NCI-H524 (cell line): Measurements from ENCODE around the gene MRTO4.
"Not testable (repeated sequence)": the region's sequence is repeated elsewhere in the genome, so short reads cannot be mapped to it uniquely, and the experiment has no call there.

Source experiments
- DNase-seq, 2 experiments: peaks; one replicate each; lab custom pipeline; 2025; lab: John Stamatoyannopoulos, UW

MRTO4 gene

DNA sequence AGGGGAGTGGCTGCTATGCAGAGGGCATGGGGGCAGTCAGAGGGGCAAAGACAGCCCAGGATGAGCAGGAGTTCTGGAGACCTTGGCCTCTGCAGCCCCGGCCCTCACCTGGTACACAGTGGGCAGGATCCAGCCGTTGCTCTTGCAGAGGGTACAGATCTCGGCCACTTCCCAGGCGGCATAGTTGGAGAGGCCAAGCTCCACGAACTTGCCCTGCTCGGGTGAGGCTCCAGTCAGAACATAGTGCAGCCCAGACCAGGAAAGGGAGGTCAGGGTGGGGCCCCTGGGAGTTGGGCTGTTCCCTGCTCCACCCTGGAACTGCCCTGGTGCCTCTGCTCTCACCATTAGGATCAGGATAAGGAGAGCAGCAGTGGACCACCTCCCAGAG lies 18.7 kb downstream of the MRTO4 start:
- DNase-seq, result not testable (repeated sequence)

DNA sequence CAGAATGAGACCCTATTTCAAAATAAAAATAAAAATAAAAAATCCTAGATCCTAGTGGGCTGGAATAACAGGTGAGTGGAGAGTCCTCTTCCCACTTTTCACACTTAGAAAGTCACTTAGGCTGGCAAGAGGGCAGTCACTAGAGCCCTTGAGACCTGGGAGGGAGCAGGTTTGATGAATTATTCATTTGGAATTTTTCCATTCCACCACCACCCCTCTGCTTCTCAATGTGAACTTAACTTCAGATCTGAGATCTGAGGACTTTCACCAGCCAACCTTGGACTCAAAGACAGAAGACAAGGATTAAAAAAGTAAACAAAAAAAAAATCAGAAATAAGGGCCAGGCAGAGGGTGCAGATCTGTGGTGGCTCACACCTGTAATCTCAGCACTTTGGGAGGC lies 20.5 kb downstream of the MRTO4 start:
- no peak for DNase-seq

DNA sequence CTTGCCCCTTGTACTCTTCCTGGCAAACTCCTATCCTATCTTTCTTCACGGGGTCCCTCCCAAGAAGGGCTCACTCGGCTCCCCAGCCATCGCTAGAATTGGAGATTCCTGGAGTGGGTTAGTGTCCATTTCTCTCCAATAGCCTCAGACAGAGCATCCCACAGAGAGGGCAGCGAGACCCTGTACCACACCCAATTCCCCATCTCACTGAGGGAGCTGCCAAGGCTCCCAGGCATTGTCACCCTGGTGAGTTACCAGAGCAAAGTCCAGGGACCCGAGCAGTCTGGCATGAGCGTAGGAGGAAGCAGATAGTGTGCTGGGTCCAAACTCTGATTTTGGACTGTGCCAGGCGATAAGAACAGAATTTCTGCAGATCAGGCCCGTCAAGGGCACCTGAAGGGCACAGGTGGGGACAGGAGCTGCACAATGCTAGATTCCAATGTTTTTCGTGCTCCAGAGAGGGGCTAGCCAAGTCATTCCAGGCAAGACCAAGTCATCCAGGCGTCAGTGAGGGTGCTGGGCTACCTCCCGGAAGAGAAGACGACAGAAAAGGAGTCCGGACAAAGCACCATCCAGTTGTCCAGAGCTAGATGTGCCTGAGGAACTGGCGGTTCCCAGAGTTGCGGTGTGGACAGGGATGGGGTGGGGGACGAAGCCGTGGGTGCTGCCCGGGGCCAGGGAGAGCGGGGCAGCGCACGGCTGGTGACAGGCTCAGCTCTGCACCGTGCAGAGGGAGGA lies 21.7 kb downstream of the MRTO4 start:
- no peak for DNase-seq

DNA sequence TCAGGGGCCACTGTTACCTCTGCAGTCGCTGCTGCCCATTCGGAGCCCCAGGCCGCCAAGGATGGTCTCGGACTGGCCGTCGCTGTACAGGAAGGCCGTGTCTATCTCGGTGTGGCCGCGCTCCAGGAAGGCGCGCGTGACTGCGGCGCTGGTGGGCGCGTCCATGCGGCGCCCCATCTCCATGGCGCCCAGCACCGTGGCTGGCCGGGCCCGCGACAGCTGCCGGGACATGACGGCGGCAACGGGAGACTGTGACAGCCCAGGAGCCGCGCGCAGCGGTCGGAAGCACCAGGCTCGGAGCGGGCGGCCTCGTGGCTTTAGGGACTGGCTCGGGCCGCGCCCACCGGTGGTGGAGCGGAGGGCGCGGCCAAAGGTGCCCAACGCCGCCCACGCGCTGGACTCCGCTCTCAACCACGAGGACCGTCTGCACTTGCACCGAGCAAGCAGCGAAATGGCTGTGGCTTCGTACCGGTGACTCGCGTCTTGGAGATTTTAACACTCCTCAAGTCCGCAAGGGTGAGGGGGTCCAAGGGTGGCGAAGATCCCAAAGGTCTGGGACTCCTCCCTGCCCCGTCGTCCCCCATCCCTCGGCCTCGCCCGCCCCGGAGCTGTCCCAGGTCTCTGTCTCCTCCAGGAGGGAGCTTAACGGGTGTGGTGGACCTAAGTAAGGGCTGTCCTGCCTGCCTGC lies 22.4 kb downstream of the MRTO4 start:
- DNase-seq, result not testable (repeated sequence)

DNA sequence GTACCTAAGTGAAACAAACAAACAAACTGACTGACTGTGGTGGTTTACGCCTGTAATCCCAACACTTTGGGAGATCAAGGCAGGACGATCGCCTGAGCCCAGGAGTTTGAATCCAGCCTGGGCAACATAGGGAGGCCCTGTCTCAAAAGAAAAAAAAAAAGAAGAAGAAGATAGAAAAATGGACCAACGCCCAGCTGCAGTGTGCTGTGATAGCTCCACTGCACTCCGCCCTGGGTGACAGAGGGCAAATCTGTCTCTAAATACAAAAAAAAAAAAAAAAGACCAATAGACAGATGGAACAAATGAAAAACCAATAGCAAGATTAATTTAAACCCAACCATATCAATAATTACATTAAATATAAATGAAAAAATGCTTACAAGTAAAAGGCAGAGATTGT lies 23.0 kb downstream of the MRTO4 start:
- DNase-seq, result no peak

DNA sequence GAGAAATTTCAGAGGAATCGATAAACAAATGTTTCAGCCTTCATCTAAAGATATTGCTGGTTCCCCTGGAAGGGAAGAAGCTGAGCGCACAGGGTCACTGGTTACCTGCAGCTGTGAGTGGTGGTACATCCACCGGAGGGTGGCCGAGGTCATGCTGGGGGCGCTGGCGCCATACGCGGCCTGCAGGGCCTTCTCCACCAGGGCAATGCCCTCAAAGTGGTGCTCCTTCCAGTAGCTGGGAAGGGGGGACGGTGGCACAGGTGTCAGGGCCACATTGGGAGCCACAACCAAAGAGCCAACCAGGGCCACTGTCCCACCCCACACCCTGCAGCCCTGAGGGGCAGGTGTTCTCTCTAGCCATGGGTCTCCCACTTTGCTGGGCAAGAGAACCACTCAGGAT lies 32.3 kb downstream of the MRTO4 start:
- DNase-seq, result no peak

DNA sequence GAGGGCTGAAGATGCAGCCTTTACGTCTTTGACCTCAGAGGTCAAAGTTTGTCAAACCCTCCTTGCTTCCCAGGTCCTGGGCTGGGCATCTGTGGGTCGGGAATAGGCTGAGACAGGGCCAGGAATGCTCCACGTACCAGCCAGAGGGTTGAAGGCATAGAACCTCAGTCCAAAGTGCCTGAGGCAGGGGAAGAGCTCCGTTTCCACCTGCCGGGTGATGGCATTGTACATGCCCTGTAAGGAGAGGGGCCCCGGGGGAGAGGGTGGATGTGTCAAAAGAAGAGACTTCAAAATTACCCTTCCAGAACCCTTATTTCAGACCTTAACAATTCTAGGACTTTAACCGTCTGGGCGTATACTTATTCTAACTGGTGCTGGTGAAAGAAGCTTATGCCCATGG lies 33.3 kb downstream of the MRTO4 start:
- DNase-seq, result no peak

DNA sequence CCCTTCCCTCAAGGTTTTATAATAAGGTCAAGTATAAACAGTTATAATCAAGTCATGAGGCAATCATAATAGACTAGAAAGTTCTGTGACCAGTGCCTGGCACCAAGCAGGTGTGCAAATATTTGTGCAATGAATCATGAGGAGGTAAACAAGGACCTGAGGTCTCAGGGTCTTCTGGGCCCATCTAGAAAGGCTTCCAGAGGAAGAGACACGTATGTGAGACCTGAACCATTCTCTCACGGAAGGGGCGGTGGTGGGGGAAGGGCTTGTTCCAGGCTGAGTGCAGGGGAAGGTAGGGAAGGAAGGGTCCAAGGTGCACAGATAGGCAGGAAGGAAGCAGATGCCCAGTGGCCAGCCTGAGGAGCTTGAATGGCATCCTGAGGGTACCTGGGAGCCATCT lies 33.8 kb downstream of the MRTO4 start:
- not testable (repeated sequence) for DNase-seq

DNA sequence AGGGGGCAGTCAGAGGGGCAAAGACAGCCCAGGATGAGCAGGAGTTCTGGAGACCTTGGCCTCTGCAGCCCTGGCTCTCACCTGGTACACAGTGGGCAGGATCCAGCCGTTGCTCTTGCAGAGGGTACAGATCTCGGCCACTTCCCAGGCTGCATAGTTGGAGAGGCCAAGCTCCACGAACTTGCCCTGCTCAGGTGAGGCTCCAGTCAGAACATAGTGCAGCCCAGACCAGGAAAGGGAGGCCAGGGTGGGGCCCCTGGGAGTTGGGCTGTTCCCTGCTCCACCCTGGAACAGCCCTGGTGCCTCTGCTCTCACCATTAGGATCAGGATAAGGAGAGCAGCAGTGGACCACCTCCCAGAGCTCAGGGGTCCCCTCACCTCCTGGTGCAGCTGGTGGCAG lies 34.2 kb downstream of the MRTO4 start:
- not testable (repeated sequence) for DNase-seq

DNA sequence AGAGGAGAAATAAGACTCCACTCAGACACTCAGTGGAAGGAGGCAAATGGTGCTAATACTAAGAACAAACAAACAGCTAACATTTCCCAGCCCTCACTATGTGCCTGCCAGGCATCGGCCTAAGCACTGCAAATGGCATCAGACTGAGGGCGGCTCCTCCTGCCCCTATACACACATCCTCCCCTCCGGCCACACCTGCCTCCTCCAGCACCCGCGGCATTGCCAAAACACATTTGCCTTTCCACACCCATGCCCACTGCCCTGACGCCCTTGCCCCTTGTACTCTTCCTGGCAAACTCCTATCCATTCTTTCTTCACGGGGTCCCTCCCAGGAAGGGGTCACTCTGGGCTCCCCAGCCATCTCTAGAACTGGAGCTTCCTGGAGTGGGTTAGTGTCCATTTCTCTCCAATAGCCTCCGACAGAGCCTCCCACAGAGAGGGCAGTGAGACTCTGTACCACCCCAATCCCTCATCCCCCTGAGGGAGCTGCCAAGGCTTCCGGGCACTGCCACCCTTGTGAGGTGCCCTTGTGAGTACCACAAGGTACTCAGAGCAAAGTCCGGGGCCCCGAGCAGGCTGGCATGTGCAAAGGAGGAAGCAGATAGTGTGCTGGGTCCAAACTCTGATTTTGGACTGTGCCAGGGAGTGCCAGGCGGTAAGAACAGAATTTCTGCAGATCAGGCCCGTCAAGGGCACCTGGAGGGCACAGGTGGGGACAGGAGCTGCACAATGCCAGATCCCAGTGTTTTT lies 36.0 kb downstream of the MRTO4 start:
- DNase-seq, result no peak

DNA sequence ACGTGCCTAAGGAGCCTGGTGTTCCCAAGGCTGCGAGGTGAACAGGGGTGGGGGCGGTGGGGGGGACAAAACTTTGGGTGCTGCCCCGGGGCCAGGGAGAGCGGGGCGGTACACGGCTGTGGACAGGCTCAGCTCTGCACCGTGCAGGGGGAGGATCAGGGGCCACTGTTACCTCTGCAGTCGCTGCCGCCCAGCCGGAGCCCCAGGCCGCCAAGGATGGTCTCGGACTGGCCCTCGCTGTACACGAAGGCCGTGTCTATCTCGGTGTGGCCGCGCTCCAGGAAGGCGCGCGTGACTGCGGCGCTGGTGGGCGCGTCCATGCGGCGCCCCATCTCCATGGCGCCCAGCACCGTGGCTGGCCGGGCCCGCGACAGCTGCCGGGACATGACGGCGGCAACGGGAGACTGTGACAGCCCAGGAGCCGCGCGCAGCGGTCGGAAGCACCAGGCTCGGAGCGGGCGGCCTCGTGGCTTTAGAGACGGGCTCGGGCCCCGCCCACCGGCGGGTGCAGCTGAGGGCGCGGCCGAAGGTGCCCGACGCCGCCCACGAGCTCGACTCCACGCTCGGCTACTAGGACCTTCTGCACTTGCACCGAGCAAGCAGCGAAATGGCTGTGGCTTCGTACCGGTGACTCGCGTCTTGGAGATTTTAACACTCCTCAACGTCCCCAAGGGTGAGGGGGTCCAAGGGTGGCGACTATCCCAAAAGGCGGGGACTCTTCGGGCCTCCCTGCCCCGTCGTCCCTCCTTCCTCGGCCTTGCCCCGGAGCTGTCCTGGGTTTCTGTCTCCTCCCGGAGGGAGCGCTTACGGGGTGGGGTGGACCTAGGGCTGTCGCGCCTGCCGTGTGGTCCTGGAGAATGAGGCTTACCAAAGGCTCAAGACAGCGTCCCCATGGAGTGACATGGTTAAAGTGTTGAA lies 37.0 kb downstream of the MRTO4 start, which contains the start of gene AKR7A3:
AKR7A3 (minus strand) TSS at position 447 of the 918 bp plus-strand sequence; CDS start at position 386, 61 bp downstream.
- DNase-seq, result not testable (repeated sequence)

DNA sequence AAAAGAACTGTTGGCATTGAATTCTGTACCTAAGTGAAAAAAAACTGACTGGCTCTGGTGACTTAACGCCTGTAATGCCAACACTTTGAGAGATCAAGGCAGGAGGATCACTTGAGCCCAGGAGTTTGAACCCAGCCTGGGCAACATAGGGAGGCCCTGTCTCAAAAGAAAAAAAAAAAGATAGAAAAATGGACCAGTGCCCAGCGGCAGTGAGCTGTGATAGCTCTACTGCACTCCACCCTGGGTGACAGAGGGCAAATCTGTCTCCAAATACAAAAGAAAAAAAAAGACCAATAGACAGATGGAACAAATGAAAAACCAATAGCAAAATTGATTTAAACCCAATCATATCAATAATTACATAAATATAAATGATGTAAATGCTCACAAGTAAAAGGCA lies 37.6 kb downstream of the MRTO4 start:
- DNase-seq, result no peak

DNA sequence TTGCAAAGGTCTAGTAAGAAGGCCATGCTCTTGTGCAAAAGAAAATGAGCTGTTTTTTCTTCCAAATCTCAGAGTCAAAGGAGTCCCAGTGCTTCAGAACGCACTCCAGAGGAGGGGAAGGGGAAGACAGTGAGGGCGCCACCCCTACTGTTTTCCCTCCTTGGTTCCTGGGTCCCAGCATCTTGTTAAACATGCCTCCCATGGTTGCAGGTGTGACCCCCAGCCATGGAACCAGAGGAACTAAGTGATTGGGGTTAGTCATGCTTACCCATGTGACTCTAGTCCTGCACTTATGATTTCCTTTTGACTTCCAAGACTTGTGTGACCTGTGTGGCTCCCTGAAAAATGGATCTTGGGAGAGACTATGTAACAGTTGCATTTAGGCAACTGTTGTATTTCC lies 43.0 kb downstream of the MRTO4 start:
- DNase-seq, result no peak

DNA sequence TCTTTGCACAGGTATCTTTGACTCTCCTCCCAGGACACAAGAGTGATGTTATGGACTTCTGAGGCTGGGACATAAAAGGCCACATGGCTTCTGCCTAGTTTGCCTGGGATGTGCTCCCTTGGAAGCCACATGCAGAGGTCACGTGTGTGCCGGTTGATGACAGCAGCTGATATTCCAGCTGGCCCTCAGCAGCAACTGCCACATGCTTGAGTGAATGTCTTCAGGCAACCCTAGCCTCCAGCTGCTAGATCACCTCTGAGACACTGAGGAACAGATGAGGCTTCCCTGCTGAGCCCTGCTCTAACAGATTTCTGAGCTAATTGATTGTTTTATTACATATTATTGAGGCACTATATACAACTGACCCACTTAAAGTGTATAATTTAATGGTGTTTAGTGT lies 48.6 kb downstream of the MRTO4 start:
- peak in 1 of 2 experiments; percentile 11 for DNase-seq

DNA sequence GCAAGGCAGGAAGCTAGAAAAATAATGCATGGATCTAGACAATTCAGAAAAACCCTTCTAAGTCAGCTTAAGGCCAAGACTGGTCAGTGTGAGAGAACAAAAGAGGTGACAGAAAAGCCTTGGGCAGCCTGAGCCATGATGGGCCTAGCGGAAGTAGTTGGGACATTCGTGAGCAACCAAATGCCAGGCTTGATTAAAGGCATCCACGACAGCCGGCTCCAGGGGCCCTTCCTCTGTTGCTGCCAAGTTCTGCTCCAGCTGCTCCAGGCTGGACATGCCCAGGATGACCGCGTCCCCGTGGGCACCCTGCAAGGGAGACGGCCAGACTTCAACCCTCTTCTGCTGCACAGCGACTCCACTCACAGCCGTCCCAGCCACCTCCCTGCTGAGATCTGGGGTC lies 52.5 kb downstream of the MRTO4 start:
- DNase-seq, result not testable (repeated sequence)

DNA sequence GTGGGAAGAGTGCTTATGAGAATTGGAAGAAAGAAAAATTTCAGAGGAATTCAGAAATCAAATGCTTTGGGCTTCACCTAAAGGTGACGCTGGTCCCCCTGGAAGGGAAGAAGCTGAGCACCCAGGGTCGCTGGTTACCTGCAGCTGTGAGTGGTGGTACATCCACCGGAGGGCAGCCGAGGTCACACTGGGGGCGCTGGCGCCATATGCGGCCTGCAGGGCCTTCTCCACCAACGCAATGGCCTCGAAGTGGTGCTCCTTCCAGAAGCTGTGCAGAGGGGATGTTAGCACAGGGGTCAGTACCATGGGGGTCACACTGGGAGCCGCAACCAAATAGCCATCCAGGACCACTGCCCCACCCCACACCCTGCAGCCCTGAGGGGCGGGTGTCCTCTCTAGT lies 54.3 kb downstream of the MRTO4 start:
- no peak for DNase-seq

DNA sequence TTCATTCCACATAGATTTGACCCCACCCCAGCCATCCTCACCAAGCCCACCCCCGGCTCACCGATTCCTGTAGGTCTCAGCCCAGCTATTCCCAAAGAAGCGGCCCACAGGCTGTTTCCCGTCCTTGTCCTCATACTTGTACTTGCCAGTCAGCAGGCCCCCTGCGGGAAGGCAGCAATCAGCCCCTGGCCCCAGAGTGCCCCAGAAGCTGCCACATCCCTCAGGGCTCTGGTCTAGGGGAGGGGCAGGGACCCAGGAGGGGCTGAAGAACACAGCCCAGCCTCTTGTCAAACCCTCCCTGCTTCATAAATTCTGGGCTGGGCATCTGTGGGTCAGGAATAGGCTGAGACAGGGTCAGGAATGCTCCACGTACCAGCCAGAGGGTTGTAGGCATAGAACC lies 55.3 kb downstream of the MRTO4 start:
- DNase-seq, result no peak

DNA sequence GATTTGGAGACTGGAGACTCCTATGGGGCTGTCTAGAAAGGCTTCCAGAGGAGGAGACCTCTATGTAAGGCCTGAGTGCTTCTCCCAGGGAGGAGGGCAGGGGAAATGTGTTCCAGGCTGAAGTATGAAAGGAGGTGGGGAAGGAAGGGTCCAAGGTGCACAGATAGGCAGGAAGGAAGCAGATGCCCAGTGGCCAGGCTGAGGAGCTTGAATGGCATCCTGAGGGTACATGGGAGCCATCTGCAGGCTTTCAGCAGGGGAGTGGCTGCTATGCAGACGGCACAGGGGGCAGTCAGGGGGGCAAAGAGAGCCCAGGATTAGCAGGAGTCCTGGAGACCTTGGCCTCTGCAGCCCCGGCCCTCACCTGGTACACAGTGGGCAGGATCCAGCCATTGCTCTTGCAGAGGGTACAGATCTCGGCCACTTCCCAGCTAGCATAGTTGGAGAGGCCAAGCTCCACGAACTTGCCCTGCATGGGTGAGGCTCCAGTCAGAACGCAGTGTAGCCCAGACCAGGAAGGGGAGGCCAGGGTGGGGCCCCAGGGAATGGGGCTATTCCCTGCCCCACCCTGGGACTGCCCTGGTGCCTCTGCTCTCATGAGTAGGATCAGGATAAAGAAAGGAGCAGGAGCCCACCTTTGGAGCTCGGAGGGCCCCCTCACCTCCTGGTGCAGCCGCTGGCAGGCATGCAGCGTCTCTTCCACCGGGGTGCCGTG lies 56.3 kb downstream of the MRTO4 start:
- no peak for DNase-seq

DNA sequence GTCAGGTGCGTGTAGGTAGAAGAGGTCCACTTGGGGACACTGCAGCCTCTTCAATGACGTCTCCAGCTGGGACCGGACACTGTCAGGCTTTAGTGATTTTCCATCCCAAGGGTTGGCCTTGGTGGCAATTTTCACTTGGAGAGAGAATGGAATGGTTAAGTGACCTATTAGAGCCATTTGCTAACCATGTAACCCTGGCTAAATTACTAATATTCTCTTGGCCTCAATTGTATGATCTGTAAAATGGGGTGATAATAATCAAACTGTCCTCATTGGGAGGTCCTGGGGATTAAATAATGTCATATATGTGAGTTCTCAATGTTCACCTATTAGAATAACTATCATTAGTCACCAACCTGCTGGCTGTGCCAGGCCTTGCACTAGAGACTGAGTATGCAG lies 56.9 kb downstream of the MRTO4 start:
- DNase-seq, result no peak

DNA sequence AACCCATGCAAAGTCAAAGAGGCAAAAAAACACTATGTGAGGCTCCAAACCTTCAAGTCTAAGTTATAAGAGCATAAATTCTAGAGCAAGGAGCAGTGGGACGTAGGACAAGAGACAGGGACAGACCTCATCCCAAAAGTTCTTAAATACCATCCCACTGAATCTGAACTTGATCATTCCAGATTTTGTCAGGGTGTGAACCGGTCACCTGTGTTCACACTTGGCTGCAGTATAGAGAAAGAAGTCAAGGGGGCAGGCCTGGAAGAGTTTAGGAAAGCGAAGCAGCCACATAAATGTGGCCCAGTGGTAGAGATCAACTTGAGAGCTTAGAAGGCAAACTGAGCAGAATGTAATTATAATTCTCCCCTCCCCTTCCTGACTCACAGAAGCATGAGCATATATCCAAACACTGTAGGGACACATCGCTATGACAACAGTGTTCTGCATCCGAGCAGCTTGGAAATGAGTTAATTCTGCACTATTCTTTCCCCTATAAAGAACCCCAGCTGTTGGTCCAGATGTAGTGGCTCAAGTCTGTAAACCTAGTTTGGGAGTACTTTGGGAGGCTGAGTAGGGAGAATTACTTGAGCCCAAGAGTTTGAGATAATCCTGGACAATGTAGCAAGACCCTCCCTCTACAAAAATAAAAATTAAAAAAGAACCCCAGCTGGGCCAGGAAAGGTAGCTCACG lies 57.7 kb downstream of the MRTO4 start:
- no peak for DNase-seq
